ENCODE measurements around the gene NKX2-1.

DNA sequence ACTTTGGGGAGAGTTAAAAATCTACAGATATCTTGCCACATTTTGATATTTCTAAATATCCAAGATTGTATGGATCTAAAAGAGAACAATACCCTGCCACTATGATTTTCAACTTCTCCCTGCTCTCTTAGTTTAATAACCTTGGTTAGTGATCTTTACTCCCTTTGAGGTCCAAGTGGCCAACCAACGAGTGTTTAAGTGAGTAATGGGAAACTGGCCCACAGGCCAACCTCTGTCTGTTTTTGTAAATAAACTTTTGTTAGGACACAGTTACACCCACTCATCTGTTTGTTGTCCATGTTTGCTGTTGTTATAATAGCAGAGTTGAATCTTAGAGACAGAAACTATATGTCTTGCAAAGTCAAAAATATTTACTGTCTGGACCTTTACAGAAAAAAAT lies 30.9 kb upstream of the NKX2-1 start:
- TF ChIP-seq, protein P1, sequence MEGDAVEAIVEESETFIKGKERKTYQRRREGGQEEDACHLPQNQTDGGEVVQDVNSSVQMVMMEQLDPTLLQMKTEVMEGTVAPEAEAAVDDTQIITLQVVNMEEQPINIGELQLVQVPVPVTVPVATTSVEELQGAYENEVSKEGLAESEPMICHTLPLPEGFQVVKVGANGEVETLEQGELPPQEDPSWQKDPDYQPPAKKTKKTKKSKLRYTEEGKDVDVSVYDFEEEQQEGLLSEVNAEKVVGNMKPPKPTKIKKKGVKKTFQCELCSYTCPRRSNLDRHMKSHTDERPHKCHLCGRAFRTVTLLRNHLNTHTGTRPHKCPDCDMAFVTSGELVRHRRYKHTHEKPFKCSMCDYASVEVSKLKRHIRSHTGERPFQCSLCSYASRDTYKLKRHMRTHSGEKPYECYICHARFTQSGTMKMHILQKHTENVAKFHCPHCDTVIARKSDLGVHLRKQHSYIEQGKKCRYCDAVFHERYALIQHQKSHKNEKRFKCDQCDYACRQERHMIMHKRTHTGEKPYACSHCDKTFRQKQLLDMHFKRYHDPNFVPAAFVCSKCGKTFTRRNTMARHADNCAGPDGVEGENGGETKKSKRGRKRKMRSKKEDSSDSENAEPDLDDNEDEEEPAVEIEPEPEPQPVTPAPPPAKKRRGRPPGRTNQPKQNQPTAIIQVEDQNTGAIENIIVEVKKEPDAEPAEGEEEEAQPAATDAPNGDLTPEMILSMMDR (IDR thresholded peaks at IDR 0.05; ENCODE audit: low read length): no peak
- TF ChIP-seq EZH2 (optimal IDR thresholded peaks at IDR 0.05; ENCODE audit: low read depth, low read length) (no peak), EZH2phosphoT487 (IDR thresholded peaks at IDR 0.05; ENCODE audit: low read length) (no peak)

All from MM.1S (cell line).